HG03575 (cell line): ENCODE data around the gene SEMA4D.

Source experiments
- ATAC-seq: cut with Tn5 transposase; IDR thresholded peaks from one replicate; pipeline ENCODE4 v1.9.1; 2021; ENCODE audit not compliant: unreplicated experiment, insufficient number of reproducible peaks, low FRiP score; ENCODE audit errors: extremely low read depth

SEMA4D gene

GRCh38 chr9:89368978-89369377, 128.9 kb downstream of the SEMA4D start:
- ATAC-seq, result no peak

DNA sequence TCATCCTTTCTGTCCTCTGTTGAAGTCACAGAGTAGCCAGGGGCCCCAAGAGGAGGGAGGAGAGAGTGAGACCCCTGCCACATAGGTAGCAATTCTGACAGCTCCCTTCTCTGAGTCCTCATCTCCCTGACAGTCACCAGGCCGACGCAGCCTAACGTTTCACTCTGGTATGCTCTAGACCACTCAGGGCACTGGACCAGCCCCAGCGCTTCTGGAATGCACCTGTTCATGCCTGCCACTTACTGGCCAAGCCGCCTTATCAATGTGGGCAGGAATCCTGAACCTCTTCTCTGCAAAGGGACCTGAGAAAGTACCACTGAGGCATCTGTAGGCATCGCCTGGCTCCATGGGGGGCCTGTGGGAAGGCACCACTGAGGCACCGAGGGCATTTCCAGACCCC, 129.4 kb downstream of the SEMA4D start:
- no peak for ATAC-seq

DNA sequence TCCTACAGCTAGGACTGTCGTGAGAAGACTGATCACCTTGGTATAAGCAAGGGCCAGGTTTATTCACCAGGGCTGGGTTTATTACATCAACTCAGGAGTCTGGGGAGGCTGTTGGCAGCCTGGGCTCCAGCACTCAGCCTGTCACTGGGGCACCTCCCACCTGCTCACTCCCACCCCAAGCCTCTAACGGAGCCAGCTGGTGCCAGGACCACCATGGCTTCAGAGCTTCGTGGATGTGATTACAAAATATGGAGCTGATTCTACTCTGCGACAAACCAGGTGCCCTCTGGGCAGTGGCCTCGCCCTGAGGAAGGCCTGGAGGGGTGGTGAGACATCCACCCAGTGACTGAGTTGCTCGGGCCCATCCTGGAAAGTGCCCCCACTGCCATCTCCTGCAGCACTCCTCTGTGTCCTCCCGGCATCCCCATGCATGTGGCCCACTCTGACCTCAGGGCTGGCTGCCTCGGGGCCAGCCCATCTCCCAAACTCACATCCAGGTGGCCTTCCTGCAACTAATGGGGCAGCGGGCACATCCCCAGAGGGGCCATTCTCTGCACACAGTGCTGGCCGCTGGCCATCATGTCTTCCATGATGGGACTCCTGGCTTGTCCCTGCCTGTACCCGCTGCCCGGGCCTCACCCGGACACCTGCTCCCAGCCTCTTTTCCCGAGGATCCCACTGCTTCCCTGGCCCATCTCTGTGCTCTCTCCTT, 130.0 kb downstream of the SEMA4D start:
- no peak for ATAC-seq

DNA sequence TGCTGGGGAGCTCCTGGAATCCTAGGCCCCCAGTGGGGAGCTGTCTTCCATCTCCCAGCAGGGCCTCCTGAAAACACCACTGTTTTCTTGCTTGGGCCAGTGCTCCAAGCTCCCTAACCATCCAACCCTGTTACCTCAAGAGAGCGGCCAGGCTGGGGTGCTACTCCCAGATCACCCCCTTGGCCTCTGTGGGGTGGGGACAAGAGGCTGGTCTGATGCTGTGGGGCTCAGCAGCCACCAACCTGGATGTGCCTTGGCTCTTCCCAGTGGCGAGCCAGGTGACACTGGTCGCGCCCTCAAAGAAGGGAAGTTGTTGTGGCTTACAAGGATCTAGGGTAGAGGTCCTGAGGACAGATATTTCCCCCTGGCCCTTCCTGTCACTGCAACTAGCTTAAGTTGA, 130.6 kb downstream of the SEMA4D start:
- ATAC-seq, result no peak

- ATAC-seq, result no peak
Observed at GRCh38 chr9:89366711-89367110, 131.2 kb downstream of the SEMA4D start.

DNA sequence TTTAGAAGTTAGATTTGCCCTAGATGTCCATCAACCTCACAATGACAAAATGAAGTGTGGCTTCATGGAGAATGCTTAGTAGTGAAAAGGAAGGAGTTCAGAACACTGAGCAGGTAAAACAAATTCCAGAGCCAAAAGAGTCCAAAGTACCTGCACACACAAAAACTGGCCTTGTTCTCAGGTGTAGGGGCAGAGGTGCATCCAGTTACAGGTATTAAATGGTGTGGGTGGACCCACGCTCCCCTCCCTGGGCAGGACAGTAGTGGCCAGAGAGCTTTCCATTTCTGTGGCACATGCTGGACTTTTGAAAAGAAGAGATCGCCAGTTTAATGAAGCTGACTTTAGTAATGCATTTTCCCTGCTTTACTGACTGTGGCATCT, 132.4 kb downstream of the SEMA4D start:
- ATAC-seq, result no peak

GRCh38 chr9:89364666-89365531, 133.0 kb downstream of the SEMA4D start:
- ATAC-seq, result no peak

DNA sequence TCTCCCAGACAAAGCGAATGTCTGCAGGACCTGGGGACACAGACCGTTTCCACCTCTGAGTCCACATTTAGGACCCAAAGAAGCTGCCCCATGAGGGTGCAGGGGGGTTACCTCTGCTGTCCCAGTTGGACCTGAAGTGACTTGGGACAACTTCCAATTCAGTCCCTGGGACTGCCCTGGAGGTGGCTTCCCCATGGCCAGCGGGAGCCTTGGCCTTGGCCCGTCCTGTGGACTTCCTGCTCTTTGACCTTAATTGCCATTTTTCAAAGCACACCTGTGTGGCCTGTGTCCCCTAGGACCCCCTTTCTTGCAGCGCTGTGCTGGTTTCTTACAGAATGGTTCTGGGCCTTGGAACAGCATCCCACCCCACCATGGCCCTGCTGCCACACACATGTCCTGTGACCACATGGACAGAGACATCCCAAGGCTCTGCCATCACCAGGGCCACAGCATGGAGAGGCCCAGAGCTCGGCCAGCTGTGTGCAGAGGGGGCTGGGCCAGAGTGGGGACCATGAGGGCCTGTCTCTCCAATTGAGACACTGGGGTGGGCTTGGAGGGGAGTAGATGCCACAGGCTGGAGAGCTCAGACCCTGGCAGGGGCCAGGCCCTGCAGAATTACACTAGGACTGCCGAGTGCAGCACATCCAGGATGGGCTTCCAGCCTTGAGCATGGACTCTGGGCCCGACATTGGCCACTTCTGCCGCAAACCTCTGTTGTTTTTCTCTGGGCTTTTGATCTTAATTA, 133.8 kb downstream of the SEMA4D start:
- ATAC-seq, result no peak

- no peak for ATAC-seq
Observed at GRCh38 chr9:89363311-89363670, 134.6 kb downstream of the SEMA4D start.

GRCh38 chr9:89362647-89363310, 135.1 kb downstream of the SEMA4D start:
- no peak for ATAC-seq

DNA sequence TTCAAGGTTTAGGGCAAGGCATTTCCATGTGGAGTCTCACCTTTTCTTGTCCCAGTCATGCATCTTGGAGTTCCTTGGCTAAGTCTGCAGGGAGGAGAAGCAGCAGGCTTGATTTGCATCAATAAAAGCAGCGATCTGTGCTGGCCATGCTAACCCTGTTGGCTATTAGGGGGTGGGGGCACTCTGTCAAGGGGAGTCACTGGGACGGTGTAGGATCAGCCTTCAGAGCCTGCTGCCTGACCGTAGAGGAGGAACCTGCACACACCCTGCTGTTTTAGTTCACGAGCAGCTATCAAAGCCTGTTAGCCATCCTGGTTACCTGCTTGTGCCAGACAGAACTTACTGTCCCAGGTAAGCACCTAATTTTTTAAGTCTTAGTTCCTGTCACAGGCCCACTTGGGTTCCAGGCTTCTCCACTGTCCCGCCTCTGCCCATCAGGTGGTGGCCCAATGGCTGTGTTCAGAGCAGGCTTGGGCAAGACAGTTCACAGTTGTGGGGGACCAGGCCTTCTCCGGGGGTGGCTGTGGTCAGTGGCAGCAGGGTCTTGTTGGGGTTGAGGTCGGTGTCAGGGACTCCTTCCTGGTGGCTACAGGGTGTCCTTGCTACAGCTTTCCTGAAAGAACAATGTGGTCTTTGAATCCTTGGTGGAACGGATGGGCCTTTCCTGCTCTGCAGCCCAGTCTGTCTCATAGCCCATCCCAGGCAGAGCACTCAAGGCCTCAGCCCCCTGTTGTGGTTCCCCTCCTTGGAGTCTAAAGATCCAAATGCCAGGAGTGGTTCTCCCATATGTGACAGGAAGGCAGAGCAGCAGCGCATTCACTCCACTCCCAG, 135.9 kb downstream of the SEMA4D start:
- no peak for ATAC-seq

DNA sequence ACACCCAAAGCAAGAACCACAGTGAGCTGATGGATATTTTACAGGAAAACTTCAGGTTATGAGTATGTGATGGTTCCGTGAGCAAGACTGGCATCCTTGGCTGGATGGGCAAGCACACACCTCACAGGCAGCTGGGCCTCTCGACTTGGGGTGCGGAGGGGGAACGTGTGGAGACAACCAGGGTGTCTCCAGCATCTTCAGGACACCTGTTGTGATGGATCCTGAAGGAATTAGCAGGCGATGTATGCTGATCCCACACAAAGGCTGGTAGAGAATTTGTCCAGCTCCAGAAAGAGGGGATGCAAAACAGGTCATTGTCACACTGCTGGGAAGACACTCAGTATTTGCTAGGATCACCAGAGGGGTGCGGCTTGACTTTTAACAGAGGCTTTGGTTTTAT, 136.9 kb downstream of the SEMA4D start:
- ATAC-seq, result no peak

DNA sequence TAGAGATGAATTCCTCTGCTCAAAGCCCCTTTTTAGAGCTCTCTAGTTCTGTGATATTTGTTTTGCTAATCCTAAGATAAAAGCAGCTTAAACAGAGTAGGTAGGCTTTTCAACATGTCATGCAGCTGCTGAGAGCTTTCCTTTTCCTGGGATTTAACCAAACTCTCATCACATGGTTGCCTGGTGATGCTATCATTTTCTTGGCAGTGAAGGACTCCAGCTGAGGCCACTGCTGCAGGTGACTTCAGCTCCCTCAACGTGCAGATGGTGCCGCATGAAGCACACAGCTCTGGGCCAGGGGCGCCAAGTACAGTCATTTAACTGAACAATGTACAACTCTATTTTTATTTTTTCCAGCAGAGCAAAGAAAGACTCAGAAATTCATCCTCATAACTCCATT, 137.4 kb downstream of the SEMA4D start:
- no peak for ATAC-seq

GRCh38 chr9:89359751-89360261, 138.1 kb downstream of the SEMA4D start:
- no peak for ATAC-seq

DNA sequence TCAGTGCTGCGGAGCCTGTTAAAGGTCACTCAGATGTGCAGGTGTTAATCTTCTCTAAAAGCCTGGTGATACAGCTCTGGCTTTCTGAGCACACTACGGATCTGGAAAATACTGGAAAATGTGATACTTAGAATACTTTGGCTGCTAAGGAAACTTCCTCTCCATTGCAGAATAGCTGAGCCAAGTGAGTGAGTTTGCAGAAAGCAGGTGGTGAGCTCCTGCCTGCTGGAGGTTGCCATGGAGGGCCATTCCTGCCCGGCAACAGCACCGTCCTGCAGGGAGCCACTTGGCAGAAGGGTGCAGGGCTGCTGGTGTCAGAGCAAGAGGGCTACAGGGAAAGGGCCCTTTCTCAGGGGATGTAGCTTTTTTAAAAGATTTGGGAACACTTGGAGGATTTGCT, 138.9 kb downstream of the SEMA4D start:
- ATAC-seq, result no peak

GRCh38 chr9:89358376-89358916, 139.5 kb downstream of the SEMA4D start:
- ATAC-seq, result no peak

GRCh38 chr9:89357331-89358197, 140.3 kb downstream of the SEMA4D start:
- no peak for ATAC-seq
